Activated CD4-positive, alpha-beta T cell treated with anti-CD3 and anti-CD28 coated beads for 36 hours (primary cell): ENCODE data around the gene BCL2L15. TPM values are rescaled to one million over a fixed set of nuclear protein-coding genes. Genes with fewer than 3 reads are reported as not detected.

ENCODE experiments used
- total RNA-seq, 2 experiments: library from RNA; stranded (reverse); gene quantifications; one replicate each; pipeline ENCODE4 v1.2.3, GENCODE V29; 2021

BCL2L15 gene
- total RNA-seq, 2 experiments from 2014 or later: 1.1 to 1.3 TPM

Other genes with a start within 250 kb of the BCL2L15 start
- 10 to 100 TPM; 11.3 to 12.2 TPM for gene PHTF1, start 128.1 kb downstream of the BCL2L15 start, total RNA-seq
- gene RSBN1, start 75.1 kb downstream of the BCL2L15 start, total RNA-seq: 10 to 100 TPM; 22.1 to 24.3 TPM
- gene PTPN22, start 15.9 kb downstream of the BCL2L15 start, total RNA-seq: 10 to 100 TPM; 42.4 to 52.6 TPM
- 10 to 100 TPM; 27.7 to 39.2 TPM for gene AP4B1, start 17.2 kb upstream of the BCL2L15 start, total RNA-seq
- 10 to 100 TPM; 18.2 to 21.8 TPM for gene DCLRE1B, start 17.7 kb upstream of the BCL2L15 start, total RNA-seq
- gene HIPK1, start 41.7 kb upstream of the BCL2L15 start, total RNA-seq: 10 to 100 TPM; 42.2 to 50.3 TPM
- gene OLFML3, start 91.9 kb upstream of the BCL2L15 start, total RNA-seq: under 1 TPM in 1 of 2 experiments, not detected in 1; 0.11 TPM